IMR-90 (cell line): ENCODE results near the gene FOXO4. TPM values are rescaled to one million over a fixed set of nuclear protein-coding genes. Genes with fewer than 3 reads are reported as not detected.

Source experiments
- ATAC-seq: fragments of 200-7000 bp; cut with Tn5 transposase; 2 replicates; pipeline ENCODE4 v1.9.1; 2020; ENCODE audit warnings: low read depth, mild to moderate bottlenecking, moderate library complexity
- BruUV-seq: library from RNA; stranded (reverse); fragments of 400-500 nt; replicated peaks from 2 replicates; lab custom pipeline; 2021; lab: Mats Ljungman, UMichigan
- CTCF ChIA-PET: fragments of 300-600 bp; formaldehyde crosslinking; extraction: SDS; loops from one replicate; lab custom pipeline; 2021; ENCODE audit warnings: antibody characterized with exemption; lab: Yijun Ruan, JAX
- POLR2A ChIA-PET: fragments of 300-600 bp; sonication (Branson Sonifier 250); formaldehyde crosslinking; loops from one replicate; lab custom pipeline; 2022; ENCODE audit warnings: antibody characterized with exemption; ENCODE audit not compliant: unreplicated experiment; lab: Charles Lee
- DNase-seq: peaks from one replicate; pipeline ENCODE4 v3.0.0; 2013
- H2AFZ ChIP-seq: replicated peaks from 2 replicates; pipeline ENCODE3; 2013; ENCODE audit warnings: low read length, mild to moderate bottlenecking; ENCODE audit not compliant: poor library complexity
- H2AK5ac ChIP-seq: 2 replicates; pipeline ENCODE4 v1.6.1; 2013; ENCODE audit warnings: low read depth, low read length, inconsistent platforms
- H2AK9ac ChIP-seq: replicated peaks from 2 replicates; pipeline ENCODE3; 2013; ENCODE audit warnings: mild to moderate bottlenecking, low read depth, low read length, moderate library complexity; ENCODE audit not compliant: poor library complexity
- H2BK120ac ChIP-seq: 2 replicates; pipeline ENCODE4 v1.6.1; 2013; ENCODE audit warnings: low read depth, low read length, inconsistent platforms
- H2BK15ac ChIP-seq: 3 replicates; pipeline ENCODE4 v1.6.1; 2013; ENCODE audit warnings: low read depth, low read length, inconsistent platforms
- H2BK20ac ChIP-seq: 2 replicates; pipeline ENCODE4 v1.6.1; 2013; ENCODE audit warnings: low read depth, mild to moderate bottlenecking, inconsistent platforms, low read length, moderate library complexity
- H2BK5ac ChIP-seq: 2 replicates; pipeline ENCODE4 v1.6.1; 2013; ENCODE audit warnings: mild to moderate bottlenecking, low read depth, low read length, inconsistent platforms; ENCODE audit not compliant: poor library complexity, severe bottlenecking
- H3K14ac ChIP-seq: replicated peaks from 2 replicates; pipeline ENCODE4 v1.6.1; 2013; ENCODE audit warnings: low read depth, low read length, inconsistent platforms
- H3K18ac ChIP-seq: 2 replicates; pipeline ENCODE4 v1.6.1; 2013; ENCODE audit warnings: low read depth, low read length, control low read depth
- H3K23ac ChIP-seq: 2 replicates; pipeline ENCODE4 v1.6.1; 2013; ENCODE audit warnings: low read depth, low read length, inconsistent platforms
- H3K27ac ChIP-seq: 2 replicates; pipeline ENCODE4 v1.5.1; 2013; ENCODE audit warnings: mild to moderate bottlenecking, control low read depth, low read length; ENCODE audit not compliant: insufficient read depth
- H3K27me3 ChIP-seq: 2 replicates; pipeline ENCODE4 v1.6.1; 2013; ENCODE audit warnings: low read length; ENCODE audit not compliant: control insufficient read depth, insufficient read depth
- H3K36me3 ChIP-seq: 2 replicates; pipeline ENCODE4 v1.6.1; 2013; ENCODE audit warnings: low read length, mixed read lengths; ENCODE audit not compliant: control insufficient read depth, insufficient read depth
- H3K4ac ChIP-seq: 2 replicates; pipeline ENCODE4 v1.6.1; 2013; ENCODE audit warnings: low read depth, low read length, inconsistent platforms
- H3K4me1 ChIP-seq: 2 replicates; pipeline ENCODE4 v1.6.1; 2013; ENCODE audit warnings: low read length, mixed read lengths; ENCODE audit not compliant: control insufficient read depth, insufficient read depth
- H3K4me2 ChIP-seq: 2 replicates; pipeline ENCODE4 v1.6.1; 2013; ENCODE audit warnings: low read depth, mild to moderate bottlenecking, control low read depth, low read length, moderate library complexity
- H3K4me3 ChIP-seq: 2 replicates; pipeline ENCODE4 v1.5.1; 2013; ENCODE audit warnings: low read depth, mild to moderate bottlenecking, control low read depth, low read length, moderate library complexity; ENCODE audit not compliant: insufficient read depth
- H3K56ac ChIP-seq: 2 replicates; pipeline ENCODE4 v1.6.1; 2013; ENCODE audit warnings: low read length, inconsistent platforms; ENCODE audit not compliant: insufficient read depth; ENCODE audit errors: extremely low read depth
- H3K79me1 ChIP-seq, 2 experiments: 2 replicates each; pipeline ENCODE4 v1.6.1; 2013; ENCODE audit warnings: low read length in 2 of 2, inconsistent platforms in 1 of 2, low read depth in 1 of 2
- H3K9ac ChIP-seq: 2 replicates; pipeline ENCODE4 v1.6.1; 2013; ENCODE audit warnings: low read depth, low read length, control low read depth
- H3K9me1 ChIP-seq: 2 replicates; pipeline ENCODE4 v1.6.1; 2013; ENCODE audit warnings: low read length, inconsistent platforms; ENCODE audit not compliant: insufficient read depth
- H3K9me3 ChIP-seq: 2 replicates; pipeline ENCODE4 v1.6.1; 2013; ENCODE audit warnings: low read length; ENCODE audit not compliant: control insufficient read depth, insufficient read depth
- H4K20me1 ChIP-seq: 2 replicates; pipeline ENCODE4 v1.6.1; 2013; ENCODE audit warnings: low read length, inconsistent platforms; ENCODE audit not compliant: insufficient read depth
- H4K5ac ChIP-seq: 2 replicates; pipeline ENCODE4 v1.6.1; 2013; ENCODE audit warnings: mild to moderate bottlenecking, low read depth, low read length, control low read depth
- H4K8ac ChIP-seq, 2 experiments: 2 replicates each; pipeline ENCODE4 v1.6.1; 2013; ENCODE audit warnings: low read depth in 2 of 2, low read length in 2 of 2, control low read depth in 1 of 2, inconsistent platforms in 1 of 2
- H4K91ac ChIP-seq: 2 replicates; pipeline ENCODE4 v1.6.1; 2013; ENCODE audit warnings: low read depth, low read length, inconsistent platforms; ENCODE audit not compliant: insufficient read depth
- BHLHE40 ChIP-seq: fragments of 150-350 bp; IDR thresholded peaks from 2 replicates; pipeline ENCODE4 v1.6.1; 2016; ENCODE audit warnings: mild to moderate bottlenecking, low read depth, low read length
- CEBPB ChIP-seq: IDR thresholded peaks from 2 replicates; pipeline ENCODE4 v1.6.1; 2012; ENCODE audit warnings: low read depth, low read length, improper control_type of control experiment
- CHD1 ChIP-seq: IDR thresholded peaks from 2 replicates; pipeline ENCODE4 v1.6.1; 2012; ENCODE audit warnings: low read depth, low read length, improper control_type of control experiment
- FOS ChIP-seq: fragments of 150-350 bp; IDR thresholded peaks from 2 replicates; pipeline ENCODE4 v1.6.1; 2016; ENCODE audit warnings: low read depth, low read length
- MAFK ChIP-seq: IDR thresholded peaks from 2 replicates; pipeline ENCODE4 v1.6.1; 2012; ENCODE audit warnings: low read depth, low read length, improper control_type of control experiment
- MAZ ChIP-seq: IDR thresholded peaks from 2 replicates; pipeline ENCODE4 v1.6.1; 2012; ENCODE audit warnings: low read depth, mild to moderate bottlenecking, low read length, improper control_type of control experiment, moderate library complexity, borderline replicate concordance
- MXI1 ChIP-seq: IDR thresholded peaks from 2 replicates; pipeline ENCODE4 v1.6.1; 2012; ENCODE audit warnings: low read depth, mild to moderate bottlenecking, low read length, moderate library complexity, borderline replicate concordance
- NFE2L2 ChIP-seq: fragments of 150-350 bp; IDR thresholded peaks from 2 replicates; pipeline ENCODE4 v1.6.1; 2016; ENCODE audit warnings: low read depth, mild to moderate bottlenecking, low read length
- POLR2A ChIP-seq: IDR thresholded peaks from 2 replicates; pipeline ENCODE4 v1.6.1; 2012; ENCODE audit warnings: mild to moderate bottlenecking, low read depth, low read length
- RAD21 ChIP-seq: IDR thresholded peaks from 2 replicates; pipeline ENCODE4 v1.6.1; 2012; ENCODE audit warnings: low read length, improper control_type of control experiment
- RCOR1 ChIP-seq: IDR thresholded peaks from 2 replicates; pipeline ENCODE4 v1.6.1; 2012; ENCODE audit warnings: mild to moderate bottlenecking, low read length, improper control_type of control experiment; ENCODE audit not compliant: insufficient replicate concordance
- RFX5 ChIP-seq: IDR thresholded peaks from 2 replicates; pipeline ENCODE4 v1.8.0; 2012; ENCODE audit warnings: low read depth, mild to moderate bottlenecking, low read length, moderate library complexity
- SMC3 ChIP-seq: fragments of 150-350 bp; IDR thresholded peaks from 2 replicates; pipeline ENCODE4 v1.6.1; 2016; ENCODE audit warnings: low read depth, mild to moderate bottlenecking, antibody characterized with exemption, low read length, moderate library complexity
- WGBS, 2 experiments: methylation state at CpG; one replicate each; pipeline versions ENCODE4 v1.1.5 to v1.1.7; 2013; ENCODE audit warnings: missing lambda C conversion rate in 2 of 2; ENCODE audit not compliant: insufficient read length in 1 of 2; ENCODE audit errors: extremely low coverage in 2 of 2; 5-methylcytosine and 5-hydroxymethylcytosine counted together
- dilution Hi-C: fragments of 300-500 bp; cut with HindIII; formaldehyde crosslinking; loops from one replicate; pipeline ENCODE4 v1.14.3; 2018; ENCODE audit warnings: low sequenced_read_pairs; ENCODE audit not compliant: unreplicated experiment
- in situ Hi-C: fragments of 300-500 bp; cut with MboI; formaldehyde crosslinking; loops from 3 replicates; pipeline ENCODE4 v1.14.3; 2019; ENCODE audit warnings: low sequenced_read_pairs, inconsistent platforms, mixed read lengths
- intact Hi-C: fragments of 100-400 bp; cut with micrococcal nuclease; formaldehyde crosslinking; loops from 2 replicates; pipeline ENCODE4 v1.10.0; 2022
- polyA plus RNA-seq, 3 experiments: library from polyadenylated mRNA; depleted of rRNA; stranded (reverse); fragments of >200 nt; gene quantifications; 2 replicates each; pipeline ENCODE4 v1.2.3, GENCODE V29; 2012; ENCODE audit warnings: low replicate concordance in 1 of 3
- total RNA-seq: library from RNA; depleted of rRNA; stranded (reverse); fragments of >200 nt; gene quantifications from 2 replicates; pipeline ENCODE4 v1.2.3, GENCODE V29; 2012
- TF ChIP-seq, protein P1 (sequence below): conservative IDR thresholded peaks from 2 replicates; pipeline ENCODE4 v1.5.1; 2012; ENCODE audit warnings: mild to moderate bottlenecking, low read depth, low read length, improper control_type of control experiment
- TF ChIP-seq, protein P2 (sequence below): fragments of 150-350 bp; IDR thresholded peaks from 2 replicates; pipeline ENCODE4 v1.6.1; 2017; ENCODE audit warnings: mild to moderate bottlenecking, antibody characterized with exemption, low read length, low read depth
- TF ChIP-seq, protein P3 (sequence below): fragments of 150-350 bp; IDR thresholded peaks from 2 replicates; pipeline ENCODE4 v1.6.1; 2016; ENCODE audit warnings: low read depth, mild to moderate bottlenecking, low read length, moderate library complexity, borderline replicate concordance

Gene FOXO4
- total and polyA plus RNA-seq, 2 of the 4 experiments (the other 2 are of a cell fraction), result 2.0 to 2.6 TPM

DNA sequence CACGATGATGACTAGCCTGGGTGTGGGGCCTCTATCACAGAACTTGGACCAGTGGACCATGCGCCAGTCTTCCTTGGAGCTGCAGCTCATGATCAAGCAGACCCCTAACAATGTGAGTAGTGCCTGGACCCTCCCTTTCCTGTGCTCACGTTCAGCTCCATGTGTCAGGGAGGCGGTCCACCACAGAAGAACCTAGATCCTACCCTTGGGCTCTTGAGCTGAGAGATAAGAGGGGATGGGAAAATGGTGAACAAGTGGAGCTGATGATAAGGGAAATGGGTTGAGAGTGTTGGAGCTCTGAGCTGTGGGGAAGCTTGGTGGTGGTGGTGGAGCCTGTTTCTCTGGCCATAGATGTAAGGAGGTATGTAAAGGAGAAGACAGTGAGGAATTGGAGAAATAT is 35.9 kb downstream of the FOXO4 start:
- Histone ChIP-seq H2BK120ac (no peak overlapping the region), H3K14ac (no peak overlapping the region), H2AK9ac (no peak overlapping the region), H2BK5ac (no peak overlapping the region), H4K8ac (no peak overlapping the region), H3K4me2 (no peak overlapping the region), H2AFZ (no peak overlapping the region), H3K36me3 (peaks cover 59% of the 10 kb centered on the region), H3K79me1 (peaks cover 0 to 5% of the 10 kb centered on the region in 2 experiments; a peak in 1 of 4 replicates), H4K5ac (no peak overlapping the region), H3K27me3 (no peaks in the 10 kb centered on the region; the same call in 1 of the 2 replicates), H4K20me1 (peaks cover 5% of the 10 kb centered on the region; the same call in 1 of the 2 replicates), H2BK15ac (no peak overlapping the region), H3K23ac (no peak overlapping the region), H3K18ac (no peak overlapping the region), H3K9me1 (no peaks in the 10 kb centered on the region), H2BK20ac (no peak overlapping the region), H3K4me3 (no peak overlapping the region), H3K4me1 (no peaks in the 10 kb centered on the region), H3K9ac (no peak overlapping the region), H3K4ac (no peak overlapping the region), H4K91ac (no peak overlapping the region), H3K9me3 (no peaks in the 10 kb centered on the region), H3K56ac (no peak overlapping the region), H2AK5ac (no peak overlapping the region), H3K27ac (no peak overlapping the region)
- no peak for ATAC-seq
- CTCF ChIA-PET, result no interaction called here
- BruUV-seq, result no TSS peak
- TF ChIP-seq MAFK (no peak), RAD21 (no peak), RFX5 (no peak), FOS (no peak), CHD1 (no peak), BHLHE40 (no peak), POLR2A (no peak), MAZ (no peak), RCOR1 (no peak), CEBPB (no peak), MXI1 (no peak), NFE2L2 (no peak), SMC3 (no peak)
- TF ChIP-seq, protein P1, sequence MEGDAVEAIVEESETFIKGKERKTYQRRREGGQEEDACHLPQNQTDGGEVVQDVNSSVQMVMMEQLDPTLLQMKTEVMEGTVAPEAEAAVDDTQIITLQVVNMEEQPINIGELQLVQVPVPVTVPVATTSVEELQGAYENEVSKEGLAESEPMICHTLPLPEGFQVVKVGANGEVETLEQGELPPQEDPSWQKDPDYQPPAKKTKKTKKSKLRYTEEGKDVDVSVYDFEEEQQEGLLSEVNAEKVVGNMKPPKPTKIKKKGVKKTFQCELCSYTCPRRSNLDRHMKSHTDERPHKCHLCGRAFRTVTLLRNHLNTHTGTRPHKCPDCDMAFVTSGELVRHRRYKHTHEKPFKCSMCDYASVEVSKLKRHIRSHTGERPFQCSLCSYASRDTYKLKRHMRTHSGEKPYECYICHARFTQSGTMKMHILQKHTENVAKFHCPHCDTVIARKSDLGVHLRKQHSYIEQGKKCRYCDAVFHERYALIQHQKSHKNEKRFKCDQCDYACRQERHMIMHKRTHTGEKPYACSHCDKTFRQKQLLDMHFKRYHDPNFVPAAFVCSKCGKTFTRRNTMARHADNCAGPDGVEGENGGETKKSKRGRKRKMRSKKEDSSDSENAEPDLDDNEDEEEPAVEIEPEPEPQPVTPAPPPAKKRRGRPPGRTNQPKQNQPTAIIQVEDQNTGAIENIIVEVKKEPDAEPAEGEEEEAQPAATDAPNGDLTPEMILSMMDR, result no peak
- TF ChIP-seq, protein P2, sequence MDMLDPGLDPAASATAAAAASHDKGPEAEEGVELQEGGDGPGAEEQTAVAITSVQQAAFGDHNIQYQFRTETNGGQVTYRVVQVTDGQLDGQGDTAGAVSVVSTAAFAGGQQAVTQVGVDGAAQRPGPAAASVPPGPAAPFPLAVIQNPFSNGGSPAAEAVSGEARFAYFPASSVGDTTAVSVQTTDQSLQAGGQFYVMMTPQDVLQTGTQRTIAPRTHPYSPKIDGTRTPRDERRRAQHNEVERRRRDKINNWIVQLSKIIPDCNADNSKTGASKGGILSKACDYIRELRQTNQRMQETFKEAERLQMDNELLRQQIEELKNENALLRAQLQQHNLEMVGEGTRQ, result no peak
- TF ChIP-seq, protein P3, sequence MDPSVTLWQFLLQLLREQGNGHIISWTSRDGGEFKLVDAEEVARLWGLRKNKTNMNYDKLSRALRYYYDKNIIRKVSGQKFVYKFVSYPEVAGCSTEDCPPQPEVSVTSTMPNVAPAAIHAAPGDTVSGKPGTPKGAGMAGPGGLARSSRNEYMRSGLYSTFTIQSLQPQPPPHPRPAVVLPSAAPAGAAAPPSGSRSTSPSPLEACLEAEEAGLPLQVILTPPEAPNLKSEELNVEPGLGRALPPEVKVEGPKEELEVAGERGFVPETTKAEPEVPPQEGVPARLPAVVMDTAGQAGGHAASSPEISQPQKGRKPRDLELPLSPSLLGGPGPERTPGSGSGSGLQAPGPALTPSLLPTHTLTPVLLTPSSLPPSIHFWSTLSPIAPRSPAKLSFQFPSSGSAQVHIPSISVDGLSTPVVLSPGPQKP, result no peak
- no CpG with 5 or more reads among the region's 4 CpGs for WGBS, 2 experiments
- intact Hi-C loops (no loop called here), dilution Hi-C loops (no loop called here), in situ Hi-C loops (no loop called here)
- no peak for DNase-seq
- POLR2A ChIA-PET, result no interaction called here
